ENCODE data around the gene ITK.

The ITK gene

GRCh38 chr5:157148734-157149615, 31.7 kb upstream of the ITK start:
- H3K27ac ChIP-seq: no peak overlapping the region
- peak; percentile 93 for TF ChIP-seq CTCF (conservative IDR thresholded peaks at IDR 0.05)

GRCh38 chr5:157150995-157151394, 29.6 kb upstream of the ITK start:
- H3K27ac ChIP-seq: no peak overlapping the region
- TF ChIP-seq CTCF (conservative IDR thresholded peaks at IDR 0.05): no peak

GRCh38 chr5:157155297-157155696, 25.3 kb upstream of the ITK start:
- no peak for TF ChIP-seq CTCF (conservative IDR thresholded peaks at IDR 0.05)
- no peak overlapping the region for H3K27ac ChIP-seq

- H3K27ac ChIP-seq: no peak overlapping the region
- no peak for TF ChIP-seq CTCF (conservative IDR thresholded peaks at IDR 0.05)
These were observed 23.2 kb upstream of the ITK start for GRCh38 chr5:157157293-157157891.

GRCh38 chr5:157159209-157159751, 21.4 kb upstream of the ITK start:
- no peak for TF ChIP-seq CTCF (conservative IDR thresholded peaks at IDR 0.05)
- H3K27ac ChIP-seq: no peak overlapping the region

- H3K27ac ChIP-seq: no peak overlapping the region
- no peak for TF ChIP-seq CTCF (conservative IDR thresholded peaks at IDR 0.05)
These were observed 20.6 kb upstream of the ITK start for GRCh38 chr5:157160001-157160400.

- H3K27ac ChIP-seq: no peak overlapping the region
- TF ChIP-seq CTCF (conservative IDR thresholded peaks at IDR 0.05): no peak
These were observed 18.6 kb upstream of the ITK start for GRCh38 chr5:157161996-157162395.

Data from VCaP (cell line).